GM12891 (cell line): Measurements from ENCODE around the gene CDH13.

Experiments
- PAX5 ChIP-seq: IDR thresholded peaks from 2 replicates; pipeline ENCODE4 v1.6.1; 2011; ENCODE audit warnings: low read length, moderate library complexity, mild to moderate bottlenecking; ENCODE audit not compliant: insufficient read depth, severe bottlenecking
- POLR2A ChIP-seq: IDR thresholded peaks from 2 replicates; pipeline ENCODE4 v1.6.1; 2011; ENCODE audit warnings: low read depth, low read length, control low read depth
- POLR2AphosphoS5 ChIP-seq: IDR thresholded peaks from 2 replicates; pipeline ENCODE4 v1.6.1; 2011; ENCODE audit warnings: low read depth, low read length, control low read depth
- SPI1 ChIP-seq: IDR thresholded peaks from 2 replicates; pipeline ENCODE4 v1.6.1; 2011; ENCODE audit warnings: low read depth, low read length, control low read depth
- TAF1 ChIP-seq: IDR thresholded peaks from 2 replicates; pipeline ENCODE4 v1.6.1; 2011; ENCODE audit warnings: low read depth, low read length, control low read depth

GRCh38 chr16:82658796-82659195 is 32.0 kb downstream of the CDH13 start:
- TF ChIP-seq POLR2AphosphoS5 (no peak), POLR2A (no peak), TAF1 (no peak), SPI1 (no peak), PAX5 (no peak)
